GM23338 (cell line): ENCODE results near the gene PCDHGB7.

Experiments used
- CREB1 ChIP-seq: fragments of 250-450 bp; sonication (Bioruptor Pico); IDR thresholded peaks from 2 replicates; pipeline ENCODE4 v1.5.0; 2020; ENCODE audit warnings: low read depth, mild to moderate bottlenecking, moderate library complexity
- CTCF ChIP-seq, 2 experiments: fragments of 200-600 bp in 1 of 2; sonication (generic) in 1 of 2; conservative IDR thresholded peaks; 2 replicates each; pipeline versions ENCODE4 v1.5.1 to v1.6.1; 2016 to 2017; ENCODE audit warnings: antibody characterized with exemption in 2 of 2, low read depth in 2 of 2, mild to moderate bottlenecking in 2 of 2, moderate library complexity in 1 of 2
- ETS1 ChIP-seq: IDR thresholded peaks from 2 replicates; pipeline ENCODE4 v1.6.1; 2016; ENCODE audit warnings: antibody characterized with exemption
- EZH2 ChIP-seq: fragments of 200-600 bp; sonication (generic); IDR thresholded peaks from one replicate; pipeline ENCODE4 v1.8.0; 2017; ENCODE audit warnings: antibody characterized with exemption, mild to moderate bottlenecking, low read depth; ENCODE audit not compliant: unreplicated experiment
- EZH2phosphoT487 ChIP-seq: fragments of 200-600 bp; sonication (generic); IDR thresholded peaks from one replicate; pipeline ENCODE4 v1.8.1; 2018; ENCODE audit warnings: antibody characterized with exemption; ENCODE audit not compliant: unreplicated experiment
- JUNB ChIP-seq: IDR thresholded peaks from one replicate; pipeline ENCODE4 v1.6.1; 2016; ENCODE audit warnings: antibody characterized with exemption; ENCODE audit not compliant: unreplicated experiment
- NANOG ChIP-seq: IDR thresholded peaks from 2 replicates; pipeline ENCODE4 v1.6.1; 2016; ENCODE audit warnings: antibody characterized with exemption, borderline replicate concordance
- POLR2AphosphoS5 ChIP-seq: IDR thresholded peaks from 2 replicates; pipeline ENCODE4 v1.6.1; 2016; ENCODE audit warnings: antibody characterized with exemption, low read depth
- REST ChIP-seq: IDR thresholded peaks from one replicate; pipeline ENCODE4 v1.6.1; 2018; ENCODE audit warnings: antibody characterized with exemption; ENCODE audit not compliant: unreplicated experiment
- ZNF331 ChIP-seq: fragments of 250-450 bp; sonication (Bioruptor Pico); IDR thresholded peaks from 2 replicates; pipeline ENCODE4 v1.5.0; 2020; ENCODE audit warnings: low read depth, mild to moderate bottlenecking, moderate library complexity

GRCh38 chr5:141427783-141428426, 10.4 kb downstream of the PCDHGB7 start:
- peak; percentile 13 to 63; a peak in 2 of 4 replicates for TF ChIP-seq CTCF (conservative IDR thresholded peaks at IDR 0.05; ENCODE audit: low read depth in 2 of 2)
- no peak for TF ChIP-seq JUNB
- TF ChIP-seq EZH2: no peak
- TF ChIP-seq POLR2AphosphoS5: no peak
- no peak for TF ChIP-seq ZNF331 (CRISPR knock-in tag)
- no peak for TF ChIP-seq EZH2phosphoT487
- TF ChIP-seq REST: no peak
- TF ChIP-seq CREB1 (CRISPR knock-in tag): no peak
- TF ChIP-seq ETS1: no peak
- no peak for TF ChIP-seq NANOG
